HG02884 (cell line): Measurements from ENCODE around the gene SH3GLB1.

Experiments
- ATAC-seq: cut with Tn5 transposase; IDR thresholded peaks from one replicate; pipeline ENCODE4 v1.9.1; 2021; ENCODE audit warnings: mild to moderate bottlenecking, moderate library complexity; ENCODE audit not compliant: unreplicated experiment

The SH3GLB1 gene

DNA sequence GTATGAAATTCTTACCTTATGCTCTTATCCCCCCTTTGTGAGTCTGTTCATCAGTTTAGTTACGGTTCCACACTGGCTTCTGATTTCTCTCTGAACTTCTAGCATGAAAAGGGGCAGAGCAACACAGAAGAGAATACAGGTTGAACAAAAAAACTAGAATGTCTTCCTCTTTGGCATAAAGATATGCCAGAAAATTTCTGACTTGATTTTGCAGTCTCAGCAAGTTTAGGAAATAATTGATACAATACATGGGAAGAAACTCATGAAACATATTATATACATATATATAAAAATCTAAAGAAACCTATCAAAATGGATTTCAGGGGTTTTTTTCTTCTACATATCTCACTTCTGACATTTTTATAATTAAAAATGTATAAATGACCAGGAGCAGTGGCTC is 27.0 kb downstream of the SH3GLB1 start:
- ATAC-seq = no peak

DNA sequence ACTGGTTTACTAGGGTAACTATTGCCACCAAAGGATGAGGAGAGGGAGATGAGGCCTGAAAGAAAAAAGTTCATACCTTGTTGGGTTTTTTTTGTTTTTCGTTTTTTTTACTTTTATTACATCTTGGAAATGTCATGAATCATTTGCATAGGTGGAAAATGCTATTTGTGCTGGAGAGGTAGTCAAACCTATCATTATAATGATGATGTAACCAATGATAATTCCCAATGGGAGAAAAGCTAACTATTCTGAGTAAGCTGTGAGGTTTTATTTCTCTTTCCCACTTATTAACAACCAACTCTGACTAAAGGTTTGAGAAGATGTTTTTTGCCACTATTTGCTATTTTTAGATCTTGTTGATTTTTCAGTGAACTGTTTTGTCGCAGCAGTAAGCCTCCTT is 29.0 kb downstream of the SH3GLB1 start:
- no peak for ATAC-seq

DNA sequence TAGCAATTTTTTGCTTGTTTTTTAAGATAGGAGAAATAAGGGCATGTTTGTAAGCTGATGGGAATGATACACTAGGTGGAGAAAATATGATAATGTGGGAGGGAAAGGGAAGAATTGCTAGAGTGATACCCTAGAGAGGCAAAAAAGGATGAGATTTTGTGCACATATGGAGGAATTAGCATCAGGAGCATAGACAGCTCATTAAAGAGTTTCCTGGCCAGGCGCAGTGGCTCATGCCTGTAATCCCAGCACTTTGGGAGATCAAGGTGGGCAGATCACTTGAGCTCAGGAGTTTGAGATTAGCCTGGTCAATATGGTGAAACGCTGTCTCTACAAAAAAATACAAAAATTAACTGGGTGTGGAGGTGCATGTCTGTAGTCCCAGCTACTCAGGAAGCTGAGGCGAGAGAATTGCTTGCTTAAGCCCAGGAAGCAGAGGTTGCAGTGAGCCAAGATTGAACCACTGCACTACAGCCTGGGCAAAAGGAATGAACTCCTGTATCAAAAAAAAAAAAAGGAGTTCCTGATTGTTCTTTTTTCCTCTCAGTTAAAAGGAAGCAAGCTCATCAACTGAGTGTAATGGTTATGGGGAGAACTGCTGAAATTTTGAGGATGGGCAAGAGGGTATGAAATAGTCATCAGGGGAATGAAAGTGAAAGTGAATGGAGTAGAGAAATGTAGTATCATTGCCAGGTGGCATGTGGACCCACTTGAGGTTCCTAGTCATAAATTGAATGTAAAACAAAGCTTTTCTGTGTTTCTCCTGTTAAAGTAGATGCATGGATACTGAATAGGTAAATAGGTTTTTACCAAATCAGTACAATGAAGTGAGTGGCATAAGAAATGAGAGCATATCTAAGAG is 35.5 kb downstream of the SH3GLB1 start:
- no peak for ATAC-seq

DNA sequence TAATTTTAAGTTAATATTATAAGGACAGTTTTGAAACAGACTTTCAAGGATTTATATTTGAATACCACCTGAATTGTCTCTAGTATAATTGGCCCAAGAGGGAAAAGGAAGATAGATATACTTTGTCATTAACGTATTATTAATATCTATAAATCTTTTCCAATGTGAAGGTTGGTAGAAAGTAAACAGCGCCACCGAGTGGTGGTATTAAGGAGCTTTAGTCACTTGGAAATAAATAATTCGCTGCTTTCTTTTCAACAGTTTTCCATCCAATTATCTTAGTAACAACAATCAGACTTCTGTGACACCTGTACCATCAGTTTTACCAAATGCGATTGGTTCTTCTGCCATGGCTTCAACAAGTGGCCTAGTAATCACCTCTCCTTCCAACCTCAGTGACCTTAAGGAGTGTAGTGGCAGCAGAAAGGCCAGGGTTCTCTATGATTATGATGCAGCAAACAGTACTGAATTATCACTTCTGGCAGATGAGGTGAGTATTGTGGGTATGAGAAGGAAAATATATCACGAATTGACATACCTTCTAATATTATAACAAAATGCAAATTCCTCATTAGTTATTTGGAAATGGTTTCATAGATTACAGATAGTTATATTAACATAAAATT is 37.7 kb downstream of the SH3GLB1 start:
- ATAC-seq = no peak

DNA sequence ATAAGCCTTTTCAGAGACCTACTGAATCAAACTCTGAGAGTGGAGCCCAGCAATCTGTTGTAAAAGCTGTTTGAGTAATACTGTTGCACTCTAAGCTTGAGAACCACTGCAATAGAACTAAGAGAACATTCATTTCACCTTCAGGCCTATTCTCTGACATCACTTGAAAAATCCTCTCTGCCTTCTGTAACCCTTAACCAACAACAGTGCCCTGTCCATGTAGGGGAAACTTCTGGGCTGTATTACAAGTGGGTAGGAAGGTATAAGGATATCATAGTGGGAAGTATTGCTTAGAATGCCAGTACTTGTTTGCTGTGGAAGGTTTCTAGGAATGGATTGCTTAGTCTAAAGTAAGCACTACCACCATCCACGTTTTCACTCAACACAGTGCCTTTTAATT is 42.9 kb downstream of the SH3GLB1 start:
- ATAC-seq = no peak

DNA sequence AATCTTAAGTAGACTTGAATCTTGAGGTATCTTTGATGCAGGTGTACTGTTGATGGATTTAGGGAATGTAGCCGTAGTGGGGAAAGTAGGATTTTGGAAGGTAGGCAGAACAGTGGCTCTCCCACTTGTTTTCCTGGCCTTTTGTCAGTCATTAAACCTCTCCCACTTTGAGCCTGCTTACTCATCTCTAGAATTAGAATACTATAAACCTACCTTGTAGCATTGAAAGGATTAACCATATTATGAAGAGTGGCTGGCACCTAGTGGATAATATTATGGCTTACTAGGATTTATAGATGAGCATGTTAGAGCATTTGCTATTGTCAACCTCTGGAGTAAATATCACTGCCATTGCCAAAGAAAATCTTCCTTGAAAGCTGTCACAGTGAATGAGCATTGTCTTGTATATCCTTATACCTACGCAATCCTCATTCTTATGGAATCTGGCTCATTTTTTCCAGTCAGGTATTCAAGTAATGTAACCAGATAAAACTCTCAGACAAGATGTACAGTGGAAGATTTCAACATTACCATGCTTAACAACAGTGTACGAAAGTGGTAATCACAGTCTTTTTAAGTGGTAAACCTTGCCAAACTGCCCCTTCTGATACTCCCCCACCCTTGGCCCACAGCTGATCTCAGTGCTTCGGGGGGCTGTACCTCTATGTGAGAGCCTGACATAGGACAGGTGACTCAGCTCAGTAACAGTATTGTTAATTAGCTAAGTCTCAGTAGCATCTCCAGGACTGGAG is 44.4 kb downstream of the SH3GLB1 start:
- no peak for ATAC-seq

DNA sequence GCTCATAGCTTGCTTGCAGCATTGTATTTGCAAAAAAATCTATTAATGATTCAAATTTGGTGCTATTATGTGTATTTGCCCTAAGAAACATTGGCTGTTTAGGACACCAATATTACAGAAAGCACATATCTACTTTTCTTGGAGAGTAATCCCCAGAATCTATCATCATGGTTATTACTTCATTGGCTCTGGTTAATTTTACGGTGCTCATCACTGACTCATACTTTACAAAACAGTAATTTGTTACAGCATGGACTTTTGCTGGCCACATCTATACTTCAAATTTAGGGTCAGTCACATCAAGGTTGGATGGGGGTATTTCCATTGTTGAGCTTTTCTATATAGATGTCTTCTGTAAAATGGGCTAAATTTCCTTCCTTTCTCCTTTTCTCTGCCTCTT is 45.7 kb downstream of the SH3GLB1 start:
- no peak for ATAC-seq

DNA sequence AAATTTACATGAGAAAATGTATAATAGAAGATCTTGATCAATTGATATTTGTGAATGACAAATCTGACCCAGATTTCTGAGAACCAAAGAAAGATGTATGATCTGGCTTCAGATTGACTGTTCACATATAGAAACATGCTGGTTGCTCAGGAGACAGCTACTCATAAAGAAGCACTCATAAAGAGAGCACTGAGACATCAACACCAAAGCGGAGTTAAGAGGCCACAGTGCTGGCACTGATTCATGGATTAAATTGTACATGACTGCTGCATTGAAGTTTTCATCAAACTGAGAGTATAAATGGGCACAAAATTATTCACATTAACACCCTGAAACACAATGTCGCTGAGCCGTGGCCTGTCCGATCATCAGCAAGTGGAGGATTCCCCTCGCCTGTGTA is 46.2 kb downstream of the SH3GLB1 start:
- ATAC-seq = no peak

DNA sequence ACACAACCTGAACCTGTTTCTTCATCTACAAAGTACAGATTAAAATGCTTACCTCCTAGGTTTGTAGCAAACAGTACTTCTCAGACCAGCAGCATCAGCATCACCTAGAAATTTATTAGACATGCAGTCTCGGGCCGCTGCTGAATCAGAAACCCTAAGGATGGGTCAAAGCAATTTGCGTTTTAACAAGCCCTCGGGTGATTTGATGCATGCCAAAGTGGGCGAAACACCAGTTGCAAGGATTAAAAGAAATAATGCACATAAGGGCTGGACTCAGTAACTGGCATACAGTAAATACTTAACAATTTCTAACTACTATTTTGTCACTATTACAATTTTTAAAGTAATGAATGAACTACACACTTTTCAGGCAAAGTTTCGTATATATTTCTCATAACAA is 47.5 kb downstream of the SH3GLB1 start:
- ATAC-seq = no peak

DNA sequence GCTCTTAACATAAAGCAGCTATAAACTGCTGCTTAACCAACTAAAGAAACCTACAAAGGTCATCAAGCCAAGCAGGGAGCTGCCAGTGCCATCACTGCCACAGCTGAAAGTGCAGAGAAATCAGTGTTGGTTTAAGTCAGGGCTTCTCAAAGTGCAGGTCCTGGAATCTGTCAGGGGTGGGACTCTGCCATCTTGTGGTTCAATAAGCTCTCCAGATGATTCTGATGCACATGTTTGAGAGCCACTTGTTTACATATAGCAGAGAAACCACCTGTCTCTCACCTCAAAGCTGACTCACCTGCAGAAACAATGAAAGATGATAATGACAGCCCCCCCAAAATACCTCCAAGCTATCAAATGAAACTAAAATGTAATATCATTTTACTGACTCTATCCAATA is 49.3 kb downstream of the SH3GLB1 start:
- ATAC-seq = no peak

DNA sequence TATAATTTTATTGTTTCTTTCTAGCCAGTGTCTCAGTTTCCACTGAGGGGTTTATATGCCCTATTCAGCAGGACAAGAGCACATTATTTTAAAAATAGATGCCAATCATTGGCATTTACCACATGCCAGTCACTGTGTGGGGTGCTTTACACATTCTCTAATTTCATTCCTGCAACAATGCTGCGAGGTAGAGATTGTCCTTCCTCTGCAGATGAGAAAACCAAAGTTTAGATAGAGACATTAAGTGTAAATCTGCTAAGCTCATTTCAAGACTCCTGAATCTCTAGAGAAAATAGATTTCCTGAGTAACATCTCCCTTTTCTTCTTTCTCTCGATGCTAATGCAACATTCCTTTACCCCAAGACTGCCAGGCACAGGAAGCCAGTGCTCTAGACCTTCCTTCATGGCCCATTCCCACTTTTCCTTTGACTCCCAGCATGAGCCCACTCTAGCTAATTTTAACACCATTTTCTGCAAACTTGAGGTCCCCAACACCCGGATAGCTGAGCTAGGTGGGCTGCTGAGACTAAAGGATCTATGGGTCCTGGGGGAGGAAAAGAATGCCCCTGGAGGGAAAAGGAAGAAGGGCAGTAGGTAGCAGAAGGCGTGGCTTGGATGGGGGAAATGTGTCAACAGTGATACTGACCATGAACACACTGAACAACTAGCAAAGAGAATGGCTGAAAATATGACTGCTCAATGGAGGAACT is 50.0 kb downstream of the SH3GLB1 start:
- ATAC-seq = no peak

DNA sequence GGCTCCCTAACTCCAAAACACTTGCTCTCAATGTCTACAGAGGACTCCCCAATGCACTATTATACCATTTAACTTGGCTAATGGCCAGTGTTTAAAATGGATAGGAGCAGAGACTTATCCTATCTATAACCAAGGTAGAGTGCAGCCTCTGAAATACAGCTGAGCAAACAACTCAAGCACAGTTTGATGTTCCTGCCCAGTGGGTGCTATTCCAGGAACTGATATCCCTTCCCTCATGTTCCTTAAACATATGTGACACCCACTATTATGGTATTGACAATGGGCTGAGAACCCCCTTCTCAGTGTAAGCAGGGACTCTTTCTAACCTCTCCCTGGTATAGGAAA is 51.7 kb downstream of the SH3GLB1 start:
- ATAC-seq = no peak

DNA sequence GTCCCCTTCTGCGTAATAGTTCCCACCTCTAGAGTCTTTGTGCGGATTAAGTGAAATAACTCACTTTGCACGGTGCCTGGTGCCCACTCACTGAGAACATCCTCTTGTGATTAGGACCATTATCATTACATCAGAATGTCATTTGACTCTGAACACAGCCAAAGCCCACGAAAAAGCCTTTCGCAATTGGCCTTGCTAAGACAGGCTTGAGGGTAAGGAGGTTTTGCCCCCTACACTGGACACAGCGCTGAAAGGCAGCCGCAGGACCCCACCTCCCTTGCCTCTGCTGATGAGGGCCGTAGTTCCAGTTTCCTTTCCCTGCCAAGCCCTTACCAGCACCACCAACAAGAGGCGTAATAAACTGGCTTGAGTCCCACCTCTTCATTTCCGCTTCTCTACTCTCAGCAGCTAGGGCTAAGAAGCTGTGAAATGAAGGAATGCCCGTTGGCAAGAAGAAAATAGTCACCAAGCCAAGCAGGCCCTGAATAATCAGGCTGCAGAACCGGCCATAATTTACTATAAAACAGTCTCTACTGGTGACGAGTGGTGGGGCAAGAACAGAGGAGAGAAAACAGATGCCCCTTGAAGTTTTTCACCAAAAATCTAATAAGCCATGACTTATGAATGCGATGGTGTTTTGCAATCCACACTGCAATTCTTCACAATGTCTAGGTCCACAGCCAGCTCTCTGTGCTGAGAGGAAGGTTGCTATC is 53.1 kb downstream of the SH3GLB1 start:
- no peak for ATAC-seq

DNA sequence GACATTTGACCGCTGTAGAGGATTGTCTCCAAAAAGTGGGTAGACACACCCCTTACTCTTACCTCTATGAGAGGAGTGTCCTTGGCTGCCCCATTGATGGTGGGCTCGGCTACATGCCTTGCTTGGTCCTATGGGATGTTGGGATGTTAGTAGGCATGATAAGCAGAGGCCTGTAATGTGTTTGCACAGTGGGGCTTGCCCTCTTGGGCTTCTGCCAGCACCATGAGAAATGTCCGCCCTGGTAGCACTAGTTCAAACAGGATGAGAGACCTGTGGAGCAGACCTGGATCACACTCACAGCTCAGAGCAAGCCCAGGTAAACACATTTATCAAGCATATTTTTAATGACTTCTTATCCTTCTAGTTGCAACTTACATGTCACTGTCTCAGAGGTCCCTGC is 54.2 kb downstream of the SH3GLB1 start:
- no peak for ATAC-seq

DNA sequence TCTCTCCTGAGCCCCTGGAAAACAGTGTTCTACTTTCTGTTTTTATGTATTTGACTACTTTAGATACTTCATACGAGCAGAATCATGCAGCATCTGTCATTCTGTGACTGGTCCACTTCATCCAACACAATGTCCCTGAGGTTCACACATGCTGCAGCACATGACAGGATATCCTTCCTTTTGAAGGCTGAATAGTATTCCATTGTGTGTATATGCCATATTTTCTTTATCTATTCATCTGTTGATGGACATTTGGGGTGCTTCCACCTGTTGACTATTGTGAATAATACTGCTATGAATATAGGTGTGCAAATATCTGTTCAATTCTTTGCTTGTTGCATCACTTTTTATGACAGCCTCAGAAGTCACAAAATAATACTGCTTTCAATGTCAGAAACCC is 55.8 kb downstream of the SH3GLB1 start:
- no peak for ATAC-seq

DNA sequence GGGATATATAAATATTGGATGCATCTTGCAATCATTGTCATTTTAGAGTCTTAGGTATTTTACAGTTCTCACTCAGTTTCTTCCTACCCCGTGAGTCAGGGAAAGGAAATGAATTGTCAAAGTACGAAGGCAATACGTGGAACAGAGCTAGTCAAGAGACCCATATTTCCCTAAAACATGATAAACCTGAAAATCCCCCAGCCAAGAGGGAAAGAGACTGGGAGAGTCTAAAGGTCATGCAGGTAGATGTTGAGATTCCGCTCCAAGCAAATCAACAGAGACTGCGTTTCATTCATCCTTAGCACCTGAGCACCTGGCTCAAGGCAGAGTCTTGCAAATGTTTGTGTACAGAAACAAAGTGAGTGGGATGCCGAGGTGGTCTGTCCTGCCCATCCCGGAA is 58.0 kb downstream of the SH3GLB1 start:
- ATAC-seq = no peak

DNA sequence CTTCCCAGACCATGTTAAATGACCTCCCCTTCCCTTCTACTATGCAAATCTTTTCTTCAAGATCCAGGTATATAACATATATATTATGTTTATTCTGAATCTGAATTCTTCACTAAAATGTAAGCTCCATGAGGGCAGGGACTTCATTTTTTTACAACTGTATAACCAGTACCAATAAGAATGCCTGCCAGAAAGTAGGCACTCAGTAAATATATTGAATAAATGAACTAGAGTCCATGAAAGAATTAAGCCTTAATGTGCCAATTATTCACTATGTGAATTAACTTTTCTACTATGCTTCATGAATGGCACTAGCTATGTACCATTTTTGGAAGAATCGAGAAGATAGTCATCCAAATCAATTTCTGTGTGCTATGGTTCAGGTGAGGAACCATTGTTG is 60.1 kb downstream of the SH3GLB1 start:
- ATAC-seq = no peak

DNA sequence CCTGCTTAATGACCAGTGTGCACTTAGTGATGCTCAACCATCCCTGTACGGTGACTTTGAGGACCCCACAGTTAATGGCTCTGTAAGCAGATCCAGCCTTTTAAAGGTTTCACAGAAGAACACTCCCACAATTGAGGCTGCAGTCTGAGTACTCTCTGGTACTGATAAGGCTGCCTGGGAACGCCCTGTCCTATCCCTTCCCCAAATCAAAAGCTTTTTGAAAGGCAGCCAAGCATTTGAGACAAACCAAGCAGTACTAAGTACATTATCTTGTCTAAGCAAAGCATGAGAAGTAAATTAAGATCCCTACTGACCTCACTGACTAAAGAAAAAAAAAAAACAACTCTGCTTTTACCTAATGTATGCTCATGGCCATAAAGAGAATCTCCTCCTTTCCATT is 60.7 kb downstream of the SH3GLB1 start:
- ATAC-seq = no peak

DNA sequence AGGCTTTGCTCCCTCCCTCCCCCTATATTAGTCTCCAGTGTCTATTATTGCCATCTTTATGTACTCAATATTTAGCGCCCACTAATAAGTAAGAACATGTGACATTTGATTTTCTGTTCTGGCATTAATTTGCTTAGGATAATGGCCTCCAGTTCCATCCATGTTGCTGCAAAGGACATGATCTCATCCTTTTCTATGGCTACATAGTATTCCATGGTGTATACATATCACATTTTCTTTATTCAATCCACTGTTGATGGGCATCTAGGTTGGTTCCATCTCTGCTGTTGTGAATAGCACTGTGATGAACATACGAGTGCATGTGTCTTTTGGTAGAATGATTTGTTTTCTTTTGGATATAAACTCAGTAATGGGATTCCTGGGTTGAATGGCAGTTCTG is 61.3 kb downstream of the SH3GLB1 start:
- no peak for ATAC-seq

DNA sequence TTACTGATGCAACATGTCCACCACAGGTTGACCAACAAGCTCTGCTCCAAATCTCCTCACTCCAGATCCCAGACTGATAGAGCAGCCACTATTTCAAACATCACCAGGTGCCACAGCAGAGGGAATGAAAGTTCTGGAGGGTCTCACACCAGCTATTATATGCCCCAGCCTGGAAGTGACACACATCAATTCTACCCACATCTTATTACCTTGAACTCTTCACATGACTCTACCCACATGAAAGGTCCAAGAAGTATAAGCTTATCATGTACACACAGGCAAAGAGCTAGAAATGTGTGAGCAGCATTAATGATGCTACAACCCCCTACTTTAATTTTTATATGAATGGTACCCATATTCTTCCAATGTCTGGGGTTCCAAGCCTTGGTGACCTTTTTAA is 64.2 kb downstream of the SH3GLB1 start:
- no peak for ATAC-seq

DNA sequence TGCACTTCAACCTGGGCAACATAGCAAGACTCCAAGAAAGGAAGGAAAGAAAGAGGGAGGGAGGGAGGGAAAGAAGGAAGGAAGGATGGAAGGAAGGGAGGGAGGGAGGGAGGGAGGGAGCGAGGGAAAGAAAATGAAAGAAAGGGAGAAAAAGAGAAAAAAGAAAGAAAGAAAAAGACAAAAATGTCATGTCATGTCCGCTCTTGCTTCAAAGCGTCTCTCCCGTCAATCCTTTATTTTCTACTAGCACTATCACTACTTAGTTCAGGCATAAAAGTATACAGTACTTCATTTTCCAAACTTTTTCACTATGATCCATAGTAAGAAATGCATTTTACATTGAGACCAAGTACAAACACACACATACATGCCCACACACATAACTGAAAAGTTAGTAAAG is 64.7 kb downstream of the SH3GLB1 start:
- no peak for ATAC-seq
